Measurements from ENCODE around the gene GOPC. TPM values are rescaled to one million over a fixed set of nuclear protein-coding genes. Genes with fewer than 3 reads are reported as not detected.
A peak's percentile ranks its signal among the peaks of the same experiment; 100 is the strongest.

GOPC gene
- total RNA-seq, 2 experiments from 2014 or later = 14.8 to 16.1 TPM

DNA sequence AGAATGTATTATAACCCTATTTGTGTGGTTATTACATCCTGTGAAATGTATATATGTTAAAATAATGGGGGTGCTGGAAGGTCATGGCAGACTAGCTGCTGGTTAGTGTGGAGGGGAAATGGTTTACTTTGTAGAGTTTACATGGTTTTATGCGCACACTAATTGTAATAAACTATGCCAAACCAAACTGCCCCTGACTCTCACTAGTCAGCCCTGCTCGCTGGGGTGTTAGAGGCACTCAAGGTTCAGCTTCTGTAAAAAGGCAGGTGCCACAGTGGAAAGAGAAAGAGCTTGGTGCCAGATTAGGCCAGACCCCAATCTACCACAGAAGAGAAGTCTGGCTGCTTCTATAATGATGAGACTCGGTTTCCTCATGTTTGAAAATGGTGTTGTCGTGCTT lies 52.7 kb downstream of the GOPC start:
- peaks cover 2% of the 10 kb centered on the region for H3K27me3 Mint-ChIP-seq
- peak; percentile 20 for ATAC-seq

DNA sequence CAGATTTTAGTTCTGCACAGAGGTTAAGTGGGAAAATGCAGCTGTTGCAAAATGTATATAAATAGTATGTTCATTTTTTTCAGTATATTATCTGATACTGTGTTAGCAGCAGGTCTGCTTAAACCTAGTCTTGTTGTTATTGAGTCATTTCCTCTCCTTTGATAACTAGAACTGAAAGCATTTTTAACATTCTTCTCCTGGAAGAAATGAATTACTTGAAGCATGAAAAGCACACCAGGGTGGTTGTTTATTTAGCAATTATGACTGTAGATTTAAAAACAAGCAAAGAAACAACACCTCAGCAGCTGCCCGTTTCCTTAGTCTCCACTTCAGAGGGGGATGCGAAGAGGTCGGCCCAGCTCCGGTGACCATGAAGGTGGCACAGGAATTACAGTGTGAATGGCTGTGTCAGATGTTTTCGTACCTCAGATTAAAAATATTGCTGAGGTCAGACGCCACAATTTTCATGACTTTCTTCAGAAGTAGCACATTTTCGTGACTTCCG lies 53.5 kb downstream of the GOPC start:
- Mint-ChIP-seq H3K4me3 (peak overlapping the region; percentile 77), H3K4me1 (ENCODE audit: low read depth) (peaks cover 39% of the 10 kb centered on the region), H3K9me3 (no peaks in the 10 kb centered on the region), H3K27me3 (peaks cover 2% of the 10 kb centered on the region), H3K27ac (peak overlapping the region; percentile 84), H3K36me3 (ENCODE audit: low read depth) (no peaks in the 10 kb centered on the region)
- ATAC-seq (peak; percentile 68), DNase-seq (peak; percentile 49)
- intact Hi-C loops (cut with micrococcal nuclease) = loop anchor here (2.0 to 5.0 kb wide), 2 partner anchors 53 to 66 kb away; partner anchors contain the start of genes DCBLD1 and GOPC
- POLR2A ChIA-PET = interaction anchor here (0.7 to 2.9 kb wide), 7 partner anchors 8 to 68 kb away, joined by 3 to 12 read pairs (median 5); partner anchors contain the start of genes DCBLD1 and GOPC
- CTCF ChIA-PET = interaction anchor here (0.7 to 18.1 kb wide), 8 partner anchors 10 to 104 kb away, joined by 3 to 231 read pairs (median 6); no protein-coding TSS in a partner anchor
- TF ChIP-seq, protein P1, sequence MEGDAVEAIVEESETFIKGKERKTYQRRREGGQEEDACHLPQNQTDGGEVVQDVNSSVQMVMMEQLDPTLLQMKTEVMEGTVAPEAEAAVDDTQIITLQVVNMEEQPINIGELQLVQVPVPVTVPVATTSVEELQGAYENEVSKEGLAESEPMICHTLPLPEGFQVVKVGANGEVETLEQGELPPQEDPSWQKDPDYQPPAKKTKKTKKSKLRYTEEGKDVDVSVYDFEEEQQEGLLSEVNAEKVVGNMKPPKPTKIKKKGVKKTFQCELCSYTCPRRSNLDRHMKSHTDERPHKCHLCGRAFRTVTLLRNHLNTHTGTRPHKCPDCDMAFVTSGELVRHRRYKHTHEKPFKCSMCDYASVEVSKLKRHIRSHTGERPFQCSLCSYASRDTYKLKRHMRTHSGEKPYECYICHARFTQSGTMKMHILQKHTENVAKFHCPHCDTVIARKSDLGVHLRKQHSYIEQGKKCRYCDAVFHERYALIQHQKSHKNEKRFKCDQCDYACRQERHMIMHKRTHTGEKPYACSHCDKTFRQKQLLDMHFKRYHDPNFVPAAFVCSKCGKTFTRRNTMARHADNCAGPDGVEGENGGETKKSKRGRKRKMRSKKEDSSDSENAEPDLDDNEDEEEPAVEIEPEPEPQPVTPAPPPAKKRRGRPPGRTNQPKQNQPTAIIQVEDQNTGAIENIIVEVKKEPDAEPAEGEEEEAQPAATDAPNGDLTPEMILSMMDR (IDR thresholded peaks at IDR 0.05) = no peak

More for the DNA sequence above, 52.7 kb downstream of the GOPC start:
- ChIA-PET POLR2A (interaction anchor here (0.7 to 2.9 kb wide), 6 partner anchors 9 to 68 kb away, joined by 3 to 12 read pairs (median 6); partner anchors contain the start of genes DCBLD1 and GOPC), CTCF (interaction anchor here (0.7 to 18.1 kb wide), 5 partner anchors 9 to 100 kb away, joined by 3 to 231 read pairs (median 36); no protein-coding TSS in a partner anchor)
- H3K9me3 Mint-ChIP-seq = no peaks in the 10 kb centered on the region
- peak overlapping the region; percentile 77 for H3K4me3 Mint-ChIP-seq
- TF ChIP-seq, protein P1 (IDR thresholded peaks at IDR 0.05) = no peak
- DNase-seq = peak; percentile 43
- H3K27ac Mint-ChIP-seq = peak overlapping the region; percentile 84
- H3K36me3 Mint-ChIP-seq (ENCODE audit: low read depth) = no peaks in the 10 kb centered on the region
- peaks cover 39% of the 10 kb centered on the region for H3K4me1 Mint-ChIP-seq (ENCODE audit: low read depth)
- intact Hi-C loops (cut with micrococcal nuclease) = loop anchor here (2.0 to 5.0 kb wide), 2 partner anchors 53 to 67 kb away; partner anchors contain the start of genes DCBLD1 and GOPC

DNA sequence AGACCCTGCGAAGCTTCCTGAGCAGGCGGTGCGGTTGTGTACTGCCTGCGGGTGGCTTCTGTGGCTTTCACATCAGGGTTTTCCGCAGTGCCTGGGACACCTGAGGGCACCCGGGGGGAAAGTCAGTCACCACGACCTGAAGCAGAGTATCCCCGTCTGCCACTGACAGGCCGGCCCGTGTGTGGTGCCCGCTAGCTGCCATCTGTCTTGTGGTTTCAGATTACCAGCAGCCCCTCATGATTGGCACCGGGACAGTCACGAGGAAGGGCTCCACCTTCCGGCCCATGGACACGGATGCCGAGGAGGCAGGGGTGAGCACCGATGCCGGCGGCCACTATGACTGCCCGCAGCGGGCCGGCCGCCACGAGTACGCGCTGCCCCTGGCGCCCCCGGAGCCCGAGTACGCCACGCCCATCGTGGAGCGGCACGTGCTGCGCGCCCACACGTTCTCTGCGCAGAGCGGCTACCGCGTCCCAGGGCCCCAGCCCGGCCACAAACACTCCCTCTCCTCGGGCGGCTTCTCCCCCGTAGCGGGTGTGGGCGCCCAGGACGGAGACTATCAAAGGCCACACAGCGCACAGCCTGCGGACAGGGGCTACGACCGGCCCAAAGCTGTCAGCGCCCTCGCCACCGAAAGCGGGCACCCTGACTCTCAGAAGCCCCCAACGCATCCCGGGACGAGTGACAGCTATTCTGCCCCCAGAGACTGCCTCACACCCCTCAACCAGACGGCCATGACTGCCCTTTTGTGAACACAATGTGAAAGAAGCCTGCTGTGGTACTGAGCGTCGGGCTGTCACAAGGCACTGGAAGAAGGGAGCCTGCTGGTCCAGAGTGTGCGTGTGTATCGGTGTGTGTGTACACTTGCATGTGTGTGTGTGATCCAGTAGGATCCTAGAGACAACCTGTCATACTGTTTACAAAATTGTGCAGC lies 54.4 kb downstream of the GOPC start:
- TF ChIP-seq, protein P1 (IDR thresholded peaks at IDR 0.05) = no peak
- H3K36me3 Mint-ChIP-seq (ENCODE audit: low read depth) = no peaks in the 10 kb centered on the region
- peaks cover 2% of the 10 kb centered on the region for H3K27me3 Mint-ChIP-seq
- DNase-seq (peak; percentile 66), ATAC-seq (peak; percentile 47)
- H3K9me3 Mint-ChIP-seq = no peaks in the 10 kb centered on the region
- H3K4me3 Mint-ChIP-seq = peak overlapping the region; percentile 77
- peaks cover 39% of the 10 kb centered on the region for H3K4me1 Mint-ChIP-seq (ENCODE audit: low read depth)
- ChIA-PET POLR2A (interaction anchor here (0.8 to 2.9 kb wide), 7 partner anchors 11 to 69 kb away, joined by 3 to 12 read pairs (median 3); partner anchors contain the start of genes DCBLD1 and GOPC), CTCF (interaction anchor here (1.1 to 18.1 kb wide), 6 partner anchors 57 to 103 kb away, joined by 3 to 231 read pairs (median 21); no protein-coding TSS in a partner anchor)
- peak overlapping the region; percentile 84 for H3K27ac Mint-ChIP-seq
- intact Hi-C loops (cut with micrococcal nuclease) = loop anchor here (2.0 to 5.0 kb wide), 2 partner anchors 54 to 65 kb away; partner anchors contain the start of genes DCBLD1 and GOPC

DNA sequence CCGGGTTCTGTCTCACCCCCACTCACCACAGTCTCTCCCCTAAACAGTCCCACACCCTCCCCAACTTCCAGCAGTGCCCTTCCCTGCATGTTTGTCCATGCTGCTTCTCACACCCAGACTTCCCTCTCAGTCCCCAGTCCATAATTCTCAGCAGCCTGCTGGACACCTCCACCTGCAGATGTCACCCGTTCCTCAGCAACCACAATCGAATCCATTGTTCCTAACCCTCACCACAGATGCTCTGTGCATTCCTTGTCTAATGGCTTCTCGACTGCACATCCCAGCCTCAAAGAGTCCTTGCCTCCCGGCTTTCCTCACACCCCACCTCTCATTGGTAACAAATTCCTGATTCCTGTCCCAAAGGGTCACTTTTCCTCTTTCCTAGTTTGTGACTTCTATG lies 55.6 kb downstream of the GOPC start:
- ChIA-PET POLR2A (interaction anchor here (1.0 to 1.1 kb wide), 2 partner anchors 14 to 68 kb away, joined by 3 read pairs; no protein-coding TSS in a partner anchor), CTCF (interaction anchor here (18.1 kb wide), 1 partner anchor 97 kb away, joined by 231 read pairs; no protein-coding TSS in a partner anchor)
- TF ChIP-seq, protein P1 (IDR thresholded peaks at IDR 0.05) = no peak
- Mint-ChIP-seq H3K27me3 (peaks cover 2% of the 10 kb centered on the region), H3K27ac (no peak overlapping the region), H3K4me3 (no peak overlapping the region), H3K36me3 (ENCODE audit: low read depth) (no peaks in the 10 kb centered on the region), H3K9me3 (no peaks in the 10 kb centered on the region), H3K4me1 (ENCODE audit: low read depth) (peaks cover 39% of the 10 kb centered on the region)
- ATAC-seq (no peak), DNase-seq (no peak)
- intact Hi-C loops (cut with micrococcal nuclease) = loop anchor here (5.0 kb wide), 1 partner anchor 56 kb away; the partner anchor contains the start of gene GOPC

Measured in activated CD8-positive, alpha-beta T cell treated with anti-CD3 and anti-CD28 coated beads for 36 hours (primary cell).